GM11168 (cell line): ENCODE results near the gene BTBD10.
"Not testable (repeated sequence)": the region's sequence is repeated elsewhere in the genome, so short reads cannot be mapped to it uniquely, and the experiment has no call there.

Experiments used
- in situ Hi-C: fragments of 300-500 bp; cut with MboI; formaldehyde crosslinking; loops from one replicate; pipeline ENCODE4 v1.12.0; 2022; ENCODE audit warnings: low sequenced_read_pairs; ENCODE audit not compliant: unreplicated experiment

The BTBD10 gene

GRCh38 chr11:13445588-13445987 lies 17.4 kb downstream of the BTBD10 start:
- in situ Hi-C loops = no loop called here

- in situ Hi-C loops = no loop called here
Observed at GRCh38 chr11:13440100-13440855, 22.7 kb downstream of the BTBD10 start.

- in situ Hi-C loops = no loop called here
Observed at GRCh38 chr11:13438291-13438690, 24.7 kb downstream of the BTBD10 start.

DNA sequence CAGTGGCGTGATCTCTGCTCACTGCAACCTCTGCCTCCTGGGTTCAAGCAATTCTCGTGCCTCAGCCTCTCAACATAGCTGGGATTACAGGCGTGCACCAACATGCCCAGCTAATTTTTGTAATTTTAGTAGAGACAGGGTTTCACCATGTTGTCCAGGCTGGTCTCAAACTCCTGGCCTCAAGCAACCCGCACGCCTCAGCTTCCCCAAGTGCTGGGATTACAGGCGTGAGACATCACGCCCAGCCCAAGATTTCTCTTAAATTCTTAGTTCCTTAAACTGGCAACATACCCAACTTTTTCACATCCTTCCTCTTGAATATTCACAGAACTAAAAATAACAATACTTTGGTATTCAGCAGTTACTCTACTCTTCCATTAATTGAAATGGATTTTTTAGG lies 26.2 kb downstream of the BTBD10 start:
- in situ Hi-C loops = not testable (repeated sequence)

DNA sequence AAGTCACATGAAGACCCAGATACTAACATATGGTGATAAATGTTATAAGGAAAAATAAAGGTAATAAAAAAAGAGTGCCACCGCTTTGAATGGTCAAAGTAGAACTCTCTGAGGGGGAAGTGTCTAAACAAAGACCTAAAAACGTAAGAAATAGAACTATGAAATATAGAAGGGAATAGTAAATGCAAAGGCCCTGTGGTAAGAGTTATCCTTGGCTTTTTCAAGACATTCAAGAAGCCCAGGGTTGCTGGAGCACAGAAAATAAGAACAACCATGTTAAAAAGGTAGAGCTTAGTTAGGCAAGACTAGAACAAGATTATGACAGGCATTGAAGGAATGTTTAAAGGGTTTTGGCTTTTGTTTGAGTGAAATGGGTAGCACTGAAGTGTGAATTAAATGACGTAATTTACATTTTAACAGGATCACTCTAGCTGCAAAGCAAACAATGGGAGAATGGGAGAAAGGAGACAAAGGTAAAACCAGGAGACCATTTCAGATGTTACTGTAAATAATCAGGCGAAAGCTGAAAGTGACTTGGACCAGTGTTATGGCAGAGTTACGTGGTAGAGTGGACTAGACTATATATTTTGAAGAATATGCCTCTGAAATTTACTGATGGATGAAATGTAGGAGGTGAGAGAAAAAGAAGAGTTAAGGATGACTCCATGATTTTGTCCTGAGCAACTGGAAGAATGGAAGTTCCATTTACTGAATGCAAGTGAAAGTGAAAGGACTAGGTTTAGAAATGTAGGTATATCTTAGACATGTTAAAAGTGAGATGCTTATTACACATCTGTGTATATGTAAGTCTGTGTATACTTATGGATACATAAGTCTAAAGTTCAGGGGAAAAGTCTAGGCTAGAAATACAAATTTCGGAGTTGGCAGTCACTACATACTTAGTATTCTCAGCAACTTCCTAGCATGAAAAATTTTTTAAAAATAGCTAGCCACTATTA lies 28.5 kb downstream of the BTBD10 start:
- in situ Hi-C loops = no loop called here

DNA sequence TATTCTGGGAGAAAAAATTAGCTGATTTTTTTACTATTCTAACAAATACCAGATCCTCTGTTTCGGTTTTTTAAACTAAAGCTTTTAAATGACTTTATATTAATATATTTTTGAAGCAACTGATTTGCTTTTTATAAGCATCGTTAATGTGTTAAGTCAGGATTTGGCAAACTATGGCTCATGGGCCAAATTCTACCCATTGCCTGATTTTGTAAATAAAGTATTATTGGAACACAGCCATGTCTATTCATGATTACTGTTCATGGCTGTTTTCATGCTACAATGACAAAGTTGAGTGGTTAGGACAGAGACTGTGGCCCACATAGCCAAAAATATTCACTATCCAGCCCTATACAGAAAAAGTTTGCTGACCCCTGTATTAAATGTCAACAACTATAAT lies 29.6 kb downstream of the BTBD10 start:
- in situ Hi-C loops = no loop called here

GRCh38 chr11:13429836-13430235 lies 33.2 kb downstream of the BTBD10 start:
- in situ Hi-C loops = no loop called here

GRCh38 chr11:13429288-13429687 lies 33.7 kb downstream of the BTBD10 start:
- in situ Hi-C loops = no loop called here

DNA sequence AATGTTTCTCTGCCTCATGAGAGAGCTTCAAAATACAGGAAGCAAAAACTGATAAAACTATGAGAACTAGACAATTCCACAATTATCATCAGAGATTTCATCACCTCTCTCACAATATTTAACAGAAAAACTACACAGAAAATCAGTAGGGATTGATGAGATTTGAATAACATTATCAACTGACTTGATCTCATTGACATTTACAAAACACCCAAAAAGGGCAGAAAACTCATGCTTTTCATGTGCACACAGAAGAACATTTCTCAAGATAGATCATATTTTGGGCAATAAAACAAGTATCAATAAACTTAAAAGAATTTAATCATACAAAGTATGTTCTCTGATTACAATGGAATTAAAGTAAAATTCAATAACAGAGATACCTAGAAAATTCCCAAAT lies 35.6 kb downstream of the BTBD10 start:
- in situ Hi-C loops = no loop called here

GRCh38 chr11:13423372-13423771 lies 39.6 kb downstream of the BTBD10 start:
- in situ Hi-C loops = no loop called here

- in situ Hi-C loops = no loop called here
Observed at GRCh38 chr11:13421561-13421960, 41.5 kb downstream of the BTBD10 start.

- in situ Hi-C loops = no loop called here
Observed at GRCh38 chr11:13415201-13415600, 47.8 kb downstream of the BTBD10 start.

- in situ Hi-C loops = no loop called here
Observed at GRCh38 chr11:13405220-13405619, 57.8 kb downstream of the BTBD10 start.

DNA sequence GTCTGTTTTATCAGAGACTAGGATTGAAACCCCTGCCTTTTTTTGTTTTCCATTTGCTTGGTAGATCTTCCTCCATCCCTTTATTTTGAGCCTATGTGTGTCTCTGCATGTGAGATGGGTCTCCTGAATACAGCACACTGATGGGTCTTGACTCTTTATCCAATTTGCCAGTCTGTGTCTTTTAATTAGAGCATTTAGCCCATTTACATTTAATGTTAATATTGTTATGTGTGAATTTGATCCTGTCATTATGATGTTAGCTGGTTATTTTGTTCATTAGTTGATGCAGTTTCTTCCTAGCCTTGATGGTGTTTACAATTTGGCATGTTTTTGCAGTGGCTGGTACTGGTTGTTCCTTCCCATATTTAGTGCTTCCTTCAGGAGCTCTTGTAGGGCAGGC lies 64.7 kb downstream of the BTBD10 start:
- in situ Hi-C loops = not testable (repeated sequence)

GRCh38 chr11:13391217-13391616 lies 71.8 kb downstream of the BTBD10 start:
- in situ Hi-C loops = no loop called here

DNA sequence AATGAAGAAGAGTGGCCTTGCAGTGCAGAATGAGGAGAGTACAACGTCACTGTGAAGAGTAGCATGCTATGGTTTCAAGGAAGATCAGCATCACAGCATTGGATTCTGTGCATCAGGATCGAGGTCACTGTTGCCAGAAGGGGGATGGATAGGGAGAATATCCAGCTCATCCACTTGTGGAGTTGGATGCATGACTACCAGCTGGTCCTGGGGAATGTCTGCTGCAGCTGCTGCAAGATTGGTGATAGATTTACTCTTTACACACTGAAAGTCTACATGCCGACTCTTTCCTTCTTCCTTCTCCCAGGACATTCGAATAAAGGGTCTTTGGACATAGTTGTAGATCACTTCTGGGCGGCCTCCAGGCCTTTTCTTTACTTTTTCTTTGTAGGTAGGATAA lies 74.3 kb downstream of the BTBD10 start:
- in situ Hi-C loops = no loop called here

DNA sequence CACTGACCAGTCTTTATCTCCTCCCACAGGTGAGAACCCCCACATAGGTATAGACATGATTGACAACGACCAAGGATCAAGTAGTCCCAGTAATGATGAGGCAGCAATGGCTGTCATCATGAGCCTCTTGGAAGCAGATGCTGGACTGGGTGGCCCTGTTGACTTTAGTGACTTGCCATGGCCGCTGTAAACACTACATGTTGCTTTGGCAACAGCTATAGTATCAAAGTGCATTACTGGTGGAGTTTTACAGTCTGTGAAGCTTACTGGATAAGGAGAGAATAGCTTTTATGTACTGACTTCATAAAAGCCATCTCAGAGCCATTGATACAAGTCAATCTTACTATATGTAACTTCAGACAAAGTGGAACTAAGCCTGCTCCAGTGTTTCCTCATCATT lies 76.5 kb downstream of the BTBD10 start:
- in situ Hi-C loops = no loop called here

GRCh38 chr11:13384908-13385640 lies 77.9 kb downstream of the BTBD10 start:
- in situ Hi-C loops = no loop called here

DNA sequence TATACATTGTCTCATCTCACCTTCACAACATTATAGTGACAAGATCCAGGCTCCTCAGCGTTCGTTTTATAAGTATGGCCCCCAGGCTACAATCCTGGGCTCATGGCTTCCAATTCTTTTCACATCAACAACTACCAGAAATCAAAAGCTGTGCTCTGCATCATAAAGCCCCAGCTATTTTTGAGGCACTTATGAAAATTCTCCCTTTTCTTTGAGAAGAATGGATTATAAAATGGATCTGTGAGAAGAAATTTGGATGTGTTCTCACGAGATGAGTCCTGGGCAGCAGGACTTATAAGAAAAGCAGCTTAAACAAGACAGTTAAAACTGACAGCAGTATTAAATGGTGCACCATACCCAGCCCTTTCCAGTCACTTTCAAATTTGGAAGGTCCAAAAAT lies 80.3 kb downstream of the BTBD10 start:
- in situ Hi-C loops = no loop called here

- in situ Hi-C loops = no loop called here
Observed at GRCh38 chr11:13380731-13381130, 82.3 kb downstream of the BTBD10 start.

GRCh38 chr11:13378316-13378715 lies 84.7 kb downstream of the BTBD10 start:
- in situ Hi-C loops = no loop called here
